ENCODE results near the gene WHRN.
A peak's percentile ranks its signal among the peaks of the same experiment; 100 is the strongest.

Gene WHRN

DNA sequence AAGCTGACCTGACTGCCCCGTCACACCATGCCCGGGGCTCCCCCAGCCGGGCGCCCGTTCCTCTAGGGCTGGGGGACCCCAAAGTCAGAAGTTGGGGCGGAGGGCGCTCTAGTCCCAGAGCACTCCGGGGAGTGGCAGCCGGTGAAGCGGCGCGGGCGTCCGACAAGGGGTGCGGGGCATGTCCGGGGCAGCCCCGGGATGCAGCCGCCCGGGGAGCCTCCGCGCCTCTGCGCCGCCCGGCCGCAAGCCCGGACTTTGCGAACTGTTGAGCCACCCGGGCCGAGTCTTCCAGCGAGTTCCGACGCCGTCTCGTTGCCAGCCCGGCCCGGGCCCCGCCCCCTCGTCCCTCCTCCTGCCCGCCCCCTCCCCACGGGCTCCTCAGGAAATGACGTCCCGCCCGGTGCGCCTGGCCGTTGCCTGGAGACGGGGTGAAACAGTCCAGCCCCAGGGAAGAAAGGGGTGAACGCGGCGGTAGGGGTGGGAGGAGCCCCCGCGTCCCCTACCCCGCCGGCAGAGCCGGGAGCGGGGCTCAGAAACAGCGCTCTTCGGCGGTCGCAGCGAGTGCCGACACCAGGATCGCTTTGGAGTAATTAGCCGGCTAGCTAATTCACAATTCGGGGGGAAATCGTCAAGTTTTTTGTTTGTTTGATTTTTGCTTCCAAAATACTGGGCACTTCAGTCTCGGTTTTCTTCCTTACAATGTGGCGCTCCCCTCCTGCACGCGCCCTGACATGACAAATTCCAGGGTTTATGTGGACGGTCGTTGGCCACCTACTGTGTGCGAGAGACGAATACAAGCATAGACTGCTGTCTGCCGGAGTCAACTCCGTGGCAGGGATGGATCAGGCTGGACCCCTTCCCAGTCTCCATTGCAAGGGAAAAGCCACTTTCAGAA is at the start of gene WHRN:
Gene WHRN (minus strand): TSS at position 287 of the 895 bp plus-strand sequence. CDS start 672 bp downstream, outside the sequence.
- no peaks in the 10 kb centered on the region for H3K36me3 ChIP-seq (ENCODE audit: insufficient read depth, low read length)
- H3K9me3 ChIP-seq (ENCODE audit: control insufficient read depth, insufficient read depth, low read length), result no peaks in the 10 kb centered on the region
- H3K4me1 ChIP-seq (ENCODE audit: insufficient read depth, low read length), result peaks cover 31% of the 10 kb centered on the region
- peak within 1 kb of the TSS; percentile 89 for H3K9ac ChIP-seq (ENCODE audit: low read depth, low read length)

DNA sequence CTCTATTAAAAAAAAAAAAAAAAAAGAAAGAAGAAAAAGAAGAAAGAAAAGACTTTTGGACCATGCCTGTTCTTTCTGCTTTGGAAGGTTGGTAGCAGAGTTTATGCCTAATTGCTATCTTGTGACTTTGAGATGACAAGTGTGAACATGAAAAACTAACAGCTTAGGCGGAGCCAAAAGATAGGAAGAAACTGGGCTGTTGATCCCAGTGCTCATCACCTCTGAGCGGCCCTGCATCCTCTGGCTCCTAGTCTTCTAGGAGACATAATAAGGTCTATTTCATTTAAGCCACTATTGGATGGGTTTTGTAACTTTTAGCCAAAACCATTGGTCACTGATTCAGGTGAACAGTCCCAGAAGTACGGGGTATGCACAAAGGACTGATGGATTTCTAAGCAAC is 47.9 kb upstream of the WHRN start:
- Histone ChIP-seq H3K9ac (ENCODE audit: low read depth, low read length) (no peak overlapping the region), H3K4me1 (ENCODE audit: insufficient read depth, low read length) (peaks cover 8% of the 10 kb centered on the region), H3K9me3 (ENCODE audit: control insufficient read depth, insufficient read depth, low read length) (peaks cover 3% of the 10 kb centered on the region; the same call in 1 of the 2 replicates), H3K36me3 (ENCODE audit: insufficient read depth, low read length) (no peaks in the 10 kb centered on the region)

DNA sequence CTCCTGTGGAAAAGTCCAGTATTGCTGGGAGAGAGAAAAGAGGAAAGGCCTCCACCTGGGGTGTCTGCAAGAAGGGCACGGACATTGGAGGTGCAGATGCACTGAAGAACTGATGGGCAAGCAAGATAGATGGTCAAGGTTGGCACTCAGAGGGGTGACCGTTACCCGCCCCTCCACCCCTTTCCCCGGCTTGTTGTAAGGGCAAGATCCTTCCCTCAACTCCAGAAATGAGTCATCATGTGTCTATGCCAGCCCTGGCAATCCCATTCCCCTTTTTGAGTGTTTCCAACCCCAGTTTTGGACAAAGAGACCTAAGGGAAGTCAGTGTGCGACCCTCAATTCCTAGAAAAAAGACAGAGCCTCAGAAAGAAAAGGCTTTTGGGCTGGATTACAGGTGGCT is 47.4 kb upstream of the WHRN start:
- peaks cover 6% of the 10 kb centered on the region for H3K4me1 ChIP-seq (ENCODE audit: insufficient read depth, low read length)
- H3K36me3 ChIP-seq (ENCODE audit: insufficient read depth, low read length), result no peaks in the 10 kb centered on the region
- H3K9ac ChIP-seq (ENCODE audit: low read depth, low read length), result no peak overlapping the region
- peaks cover 3% of the 10 kb centered on the region; the same call in 1 of the 2 replicates for H3K9me3 ChIP-seq (ENCODE audit: control insufficient read depth, insufficient read depth, low read length)

DNA sequence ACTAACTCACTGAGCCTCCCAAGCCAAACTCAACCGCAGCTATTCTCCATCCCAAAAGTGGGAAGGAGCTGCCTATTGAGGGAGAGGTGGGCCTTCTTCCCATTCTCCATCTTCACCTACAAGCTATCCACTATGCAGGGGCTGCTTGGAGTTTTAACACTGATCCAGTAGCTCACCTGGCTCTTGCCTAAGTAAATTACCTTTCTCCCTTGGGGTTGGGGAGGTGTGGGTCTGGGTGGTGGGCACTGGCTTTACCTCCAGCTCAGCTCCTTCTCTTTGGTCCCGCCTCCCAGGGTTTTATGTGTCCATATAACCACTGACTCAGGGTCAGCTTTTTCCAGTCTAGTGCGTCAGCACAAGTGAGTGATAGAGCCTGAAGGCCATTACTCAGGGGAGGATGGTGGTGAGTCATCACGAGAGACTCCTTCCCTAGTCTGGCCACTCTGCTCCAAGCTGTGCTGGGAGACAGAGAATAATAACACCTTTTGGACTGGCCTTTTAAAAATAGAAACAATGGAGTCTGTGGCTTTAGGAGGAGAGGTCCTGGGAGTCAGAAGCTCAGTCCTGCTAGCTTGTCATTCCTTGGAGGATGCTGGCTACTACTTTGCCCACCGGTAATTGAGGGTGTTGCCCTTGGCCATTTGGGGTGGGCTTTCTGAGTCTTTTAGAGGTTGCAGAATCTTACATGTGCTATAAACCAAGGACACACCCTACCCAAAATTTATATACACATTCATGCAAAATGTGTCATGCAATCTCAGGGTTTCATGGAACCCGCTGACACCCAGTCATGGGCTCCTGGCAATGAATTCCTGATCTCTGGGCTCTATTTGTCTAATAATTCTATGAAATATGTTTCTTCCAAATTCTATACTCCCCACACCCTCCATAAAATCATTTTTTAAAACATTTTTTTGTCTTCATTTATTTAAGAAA is 46.7 kb upstream of the WHRN start:
- H3K9ac ChIP-seq (ENCODE audit: low read depth, low read length), result no peak overlapping the region
- peaks cover 6% of the 10 kb centered on the region for H3K4me1 ChIP-seq (ENCODE audit: insufficient read depth, low read length)
- peaks cover 3% of the 10 kb centered on the region; the same call in 1 of the 2 replicates for H3K9me3 ChIP-seq (ENCODE audit: control insufficient read depth, insufficient read depth, low read length)
- H3K36me3 ChIP-seq (ENCODE audit: insufficient read depth, low read length), result no peaks in the 10 kb centered on the region

DNA sequence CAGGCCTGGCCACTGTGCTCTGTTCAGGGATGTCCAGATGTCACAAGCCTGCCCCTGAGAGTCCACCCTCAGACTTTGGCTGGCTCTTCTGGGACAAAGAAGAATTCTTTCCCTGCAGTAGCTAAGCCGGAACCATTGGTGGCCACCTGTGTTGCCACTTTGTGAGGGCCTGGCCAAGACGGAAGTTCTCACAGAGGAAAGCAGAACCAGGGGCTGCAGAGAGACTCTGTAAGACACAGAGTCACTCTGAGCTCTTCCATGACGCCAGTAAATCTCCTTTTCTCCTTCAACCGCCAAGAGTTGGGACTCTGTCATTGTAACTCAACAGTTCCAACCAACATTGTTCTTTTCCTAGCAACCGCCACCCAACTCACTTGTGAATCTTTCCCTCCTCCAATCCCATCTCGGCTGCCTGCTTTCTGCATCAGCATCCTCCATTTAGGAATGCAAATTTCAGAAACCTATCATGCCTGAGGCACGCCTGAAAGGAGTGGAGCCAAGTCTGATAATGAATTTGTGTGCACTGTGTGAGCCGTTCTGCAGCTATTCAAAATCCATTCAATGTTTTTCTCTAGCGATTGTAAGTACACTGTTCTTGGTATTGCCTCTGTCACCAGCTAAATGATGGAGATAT is 44.5 kb upstream of the WHRN start:
- no peaks in the 10 kb centered on the region for H3K36me3 ChIP-seq (ENCODE audit: insufficient read depth, low read length)
- H3K9ac ChIP-seq (ENCODE audit: low read depth, low read length), result no peak overlapping the region
- peaks cover 6% of the 10 kb centered on the region for H3K4me1 ChIP-seq (ENCODE audit: insufficient read depth, low read length)
- no peaks in the 10 kb centered on the region for H3K9me3 ChIP-seq (ENCODE audit: control insufficient read depth, insufficient read depth, low read length)

DNA sequence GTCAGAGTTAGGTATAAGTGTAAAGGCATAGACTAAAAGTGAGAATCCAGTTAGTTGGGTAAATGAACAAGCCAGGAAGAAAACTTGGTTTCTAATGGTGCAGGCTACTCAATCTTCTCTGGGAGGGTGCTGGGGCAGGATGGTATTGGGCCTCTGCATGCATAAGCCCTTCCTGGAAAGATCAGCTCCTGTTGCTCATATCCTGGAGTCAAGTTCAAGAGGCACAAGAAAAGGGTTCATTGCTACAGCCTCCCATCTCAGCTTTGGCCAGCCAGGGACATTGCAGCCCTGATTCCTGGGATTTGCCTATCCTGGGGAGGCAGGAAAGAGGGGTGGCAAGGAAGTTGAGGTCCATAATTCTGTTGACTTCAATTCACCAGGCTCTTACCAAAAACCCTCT is 41.6 kb upstream of the WHRN start:
- no peak overlapping the region for H3K9ac ChIP-seq (ENCODE audit: low read depth, low read length)
- peaks cover 6% of the 10 kb centered on the region for H3K4me1 ChIP-seq (ENCODE audit: insufficient read depth, low read length)
- H3K36me3 ChIP-seq (ENCODE audit: insufficient read depth, low read length), result no peaks in the 10 kb centered on the region
- H3K9me3 ChIP-seq (ENCODE audit: control insufficient read depth, insufficient read depth, low read length), result no peaks in the 10 kb centered on the region

DNA sequence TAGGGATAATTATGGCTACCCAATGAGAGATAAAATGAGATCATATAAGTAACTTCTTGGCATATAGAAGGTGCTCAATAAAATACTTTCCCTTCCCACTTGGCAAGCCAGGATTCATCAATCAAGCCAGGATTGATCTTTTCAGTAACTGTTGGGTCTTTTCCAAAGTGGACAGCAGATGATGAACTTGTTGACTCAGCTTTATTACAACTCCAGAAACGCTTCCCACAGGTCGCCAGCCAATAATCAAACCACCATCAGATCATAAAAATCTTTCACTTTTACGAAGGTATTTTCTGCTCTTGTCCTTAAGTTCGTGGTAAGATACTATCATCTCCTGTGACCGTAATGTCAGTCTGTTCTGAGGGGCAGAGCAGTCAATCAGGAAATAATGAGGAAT is 39.8 kb upstream of the WHRN start:
- Histone ChIP-seq H3K9ac (ENCODE audit: low read depth, low read length) (no peak overlapping the region), H3K36me3 (ENCODE audit: insufficient read depth, low read length) (no peaks in the 10 kb centered on the region), H3K4me1 (ENCODE audit: insufficient read depth, low read length) (peaks cover 5% of the 10 kb centered on the region), H3K9me3 (ENCODE audit: control insufficient read depth, insufficient read depth, low read length) (no peaks in the 10 kb centered on the region)

DNA sequence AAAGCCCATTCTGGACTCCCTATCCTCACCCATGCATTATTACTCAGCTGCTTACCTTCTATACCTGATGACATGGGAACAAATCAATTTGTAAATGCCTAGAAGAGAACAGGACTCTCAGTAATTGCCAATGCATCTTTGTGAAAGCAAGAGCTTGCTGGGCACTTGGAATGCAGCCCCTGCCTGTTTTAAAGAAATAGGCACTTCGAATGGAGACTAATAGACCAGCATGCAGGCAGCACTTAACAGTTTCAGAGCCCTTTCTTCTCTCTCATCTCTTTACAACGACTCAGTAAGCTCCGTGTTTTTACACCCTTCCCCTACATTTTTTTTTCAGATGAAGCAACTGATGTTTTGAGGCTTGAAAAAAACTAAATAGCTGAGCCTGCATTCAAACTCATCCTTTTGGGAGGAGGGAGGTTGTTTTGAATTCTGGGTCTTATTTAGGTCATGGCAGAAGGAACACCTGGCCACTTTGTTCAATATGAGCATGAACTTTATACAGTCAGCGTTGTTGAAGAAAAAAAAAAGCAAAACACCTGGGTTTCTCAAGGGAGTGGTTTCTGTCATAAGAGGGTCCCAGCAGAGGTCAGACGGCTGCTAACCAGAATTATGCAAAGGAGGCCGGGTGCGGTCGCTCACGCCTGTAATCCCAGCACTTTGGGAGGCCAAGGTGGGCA is 34.6 kb upstream of the WHRN start:
- Histone ChIP-seq H3K9me3 (ENCODE audit: control insufficient read depth, insufficient read depth, low read length) (no peaks in the 10 kb centered on the region), H3K4me1 (ENCODE audit: insufficient read depth, low read length) (no peaks in the 10 kb centered on the region), H3K9ac (ENCODE audit: low read depth, low read length) (no peak overlapping the region), H3K36me3 (ENCODE audit: insufficient read depth, low read length) (no peaks in the 10 kb centered on the region)

DNA sequence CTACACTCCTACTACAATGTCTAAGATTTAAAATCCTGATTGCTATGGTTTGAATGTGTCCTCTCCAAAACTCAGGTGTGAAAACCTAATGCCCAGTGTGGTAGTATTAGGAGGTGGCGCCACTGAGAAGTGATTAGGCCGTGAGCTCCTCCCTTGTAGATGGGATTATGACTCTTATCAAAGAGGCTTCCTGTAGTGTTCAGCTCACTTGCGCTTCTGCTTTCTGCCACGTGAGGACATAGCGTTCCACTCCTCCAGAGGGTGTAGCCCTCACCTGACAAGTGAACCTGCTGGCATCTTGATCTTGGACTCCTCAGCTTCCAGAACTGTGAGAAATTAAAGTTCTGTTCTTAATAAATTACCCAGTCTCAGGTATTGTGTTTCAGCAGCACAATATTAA is 33.0 kb upstream of the WHRN start:
- Histone ChIP-seq H3K36me3 (ENCODE audit: insufficient read depth, low read length) (no peaks in the 10 kb centered on the region), H3K9ac (ENCODE audit: low read depth, low read length) (no peak overlapping the region), H3K9me3 (ENCODE audit: control insufficient read depth, insufficient read depth, low read length) (no peaks in the 10 kb centered on the region), H3K4me1 (ENCODE audit: insufficient read depth, low read length) (no peaks in the 10 kb centered on the region)

DNA sequence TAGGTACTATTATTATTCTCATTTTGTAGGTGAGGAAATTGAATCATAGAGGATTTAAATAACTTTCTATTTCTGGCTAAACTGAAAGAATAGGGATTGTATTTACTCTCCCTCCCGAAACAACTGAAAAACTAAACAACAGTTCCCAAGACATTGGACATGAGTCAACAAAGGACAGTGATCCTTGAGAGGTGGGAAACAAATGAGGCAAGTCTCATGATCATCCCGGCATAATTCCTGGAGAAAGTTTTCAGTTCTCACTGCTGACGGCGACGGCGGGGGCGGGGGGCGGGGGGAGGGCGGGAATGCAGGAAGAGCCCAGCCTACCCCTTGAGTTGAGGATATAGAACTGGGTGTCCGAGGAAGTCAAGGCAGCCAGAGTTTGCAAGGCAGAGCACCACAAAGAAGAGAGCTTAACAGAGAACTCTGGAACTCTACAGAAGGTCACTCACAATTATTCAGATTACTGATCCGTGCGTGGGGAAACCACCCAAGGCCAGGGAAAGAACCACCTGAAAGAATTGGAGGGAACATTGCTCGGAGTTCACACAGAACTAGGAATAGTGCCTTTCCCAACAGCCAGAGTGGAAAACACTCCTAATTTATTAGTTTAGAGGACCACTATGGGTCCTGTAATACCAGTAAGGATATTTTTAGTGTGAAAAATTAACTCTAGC is 27.4 kb upstream of the WHRN start:
- H3K36me3 ChIP-seq (ENCODE audit: insufficient read depth, low read length), result no peaks in the 10 kb centered on the region

DNA sequence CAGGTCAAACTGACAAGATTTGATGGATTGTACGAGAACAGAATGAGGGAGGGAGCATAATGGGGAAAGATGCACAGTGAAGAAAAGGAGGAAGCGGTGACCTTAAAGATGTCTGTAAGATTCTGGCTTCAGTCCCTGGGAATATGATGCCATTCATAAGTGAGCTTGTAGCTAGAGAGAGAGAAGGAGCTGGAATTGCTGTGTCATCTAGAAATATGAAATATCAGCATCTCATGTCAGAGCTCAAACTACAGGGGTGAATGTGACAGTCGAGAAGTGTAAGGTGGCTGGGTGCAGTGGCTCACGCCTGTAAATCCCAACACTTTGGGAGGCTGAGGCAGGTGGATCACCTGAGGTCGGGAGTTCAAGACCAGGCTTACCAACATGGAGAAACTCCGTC is 24.0 kb upstream of the WHRN start:
- H3K4me1 ChIP-seq (ENCODE audit: insufficient read depth, low read length), result peaks cover 4% of the 10 kb centered on the region; the same call in 1 of the 2 replicates
- H3K9ac ChIP-seq (ENCODE audit: low read depth, low read length), result no peak overlapping the region
- H3K36me3 ChIP-seq (ENCODE audit: insufficient read depth, low read length), result no peaks in the 10 kb centered on the region
- no peaks in the 10 kb centered on the region for H3K9me3 ChIP-seq (ENCODE audit: control insufficient read depth, insufficient read depth, low read length)

More for the DNA sequence above, 27.4 kb upstream of the WHRN start:
- Histone ChIP-seq H3K9me3 (ENCODE audit: control insufficient read depth, insufficient read depth, low read length) (no peaks in the 10 kb centered on the region), H3K9ac (ENCODE audit: low read depth, low read length) (no peak overlapping the region), H3K4me1 (ENCODE audit: insufficient read depth, low read length) (peaks cover 4% of the 10 kb centered on the region; the same call in 1 of the 2 replicates)

DNA sequence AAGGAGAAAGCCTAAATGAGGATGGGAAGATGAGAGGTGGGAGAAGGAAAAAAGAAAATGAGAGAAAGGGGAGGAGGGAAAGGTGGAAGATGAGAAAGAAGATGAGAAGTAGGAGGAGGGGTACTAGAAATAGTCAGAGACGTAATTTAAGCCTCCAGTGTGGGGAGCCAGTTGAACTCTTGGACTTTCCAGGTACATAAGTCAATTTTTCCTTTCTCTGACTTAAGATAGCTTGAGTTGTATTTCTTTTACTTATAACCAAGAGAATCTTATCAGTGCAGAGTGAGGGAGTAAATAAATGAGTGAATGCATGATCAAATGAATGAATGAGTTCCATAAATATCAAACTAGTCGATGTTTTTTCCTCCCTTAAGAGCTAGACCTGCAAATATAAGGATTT is 21.5 kb upstream of the WHRN start:
- Histone ChIP-seq H3K9ac (ENCODE audit: low read depth, low read length) (no peak overlapping the region), H3K9me3 (ENCODE audit: control insufficient read depth, insufficient read depth, low read length) (no peaks in the 10 kb centered on the region), H3K4me1 (ENCODE audit: insufficient read depth, low read length) (no peaks in the 10 kb centered on the region), H3K36me3 (ENCODE audit: insufficient read depth, low read length) (no peaks in the 10 kb centered on the region)

DNA sequence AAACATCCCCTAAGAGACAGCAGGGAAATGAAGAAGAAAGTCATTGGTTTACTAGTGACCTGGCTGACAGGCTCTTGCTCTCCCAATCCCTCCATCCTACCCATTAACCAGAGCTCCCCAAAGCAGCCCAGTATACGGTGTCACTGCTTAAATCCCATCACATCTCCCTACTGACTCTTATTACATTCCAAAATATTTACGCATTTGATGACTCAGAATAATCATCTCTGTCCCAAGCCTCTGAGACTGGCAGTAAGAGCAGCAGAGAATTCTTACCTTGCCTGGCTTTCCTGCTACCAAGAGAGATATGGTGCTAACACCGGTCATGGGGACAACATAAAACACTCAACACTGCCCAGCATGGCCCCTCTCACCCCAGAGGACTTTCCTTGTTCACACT is 20.2 kb upstream of the WHRN start:
- H3K4me1 ChIP-seq (ENCODE audit: insufficient read depth, low read length), result no peaks in the 10 kb centered on the region
- H3K36me3 ChIP-seq (ENCODE audit: insufficient read depth, low read length), result no peaks in the 10 kb centered on the region
- no peak overlapping the region for H3K9ac ChIP-seq (ENCODE audit: low read depth, low read length)
- no peaks in the 10 kb centered on the region for H3K9me3 ChIP-seq (ENCODE audit: control insufficient read depth, insufficient read depth, low read length)
